Measurements from ENCODE around the gene CFAP65.

Gene CFAP65

DNA sequence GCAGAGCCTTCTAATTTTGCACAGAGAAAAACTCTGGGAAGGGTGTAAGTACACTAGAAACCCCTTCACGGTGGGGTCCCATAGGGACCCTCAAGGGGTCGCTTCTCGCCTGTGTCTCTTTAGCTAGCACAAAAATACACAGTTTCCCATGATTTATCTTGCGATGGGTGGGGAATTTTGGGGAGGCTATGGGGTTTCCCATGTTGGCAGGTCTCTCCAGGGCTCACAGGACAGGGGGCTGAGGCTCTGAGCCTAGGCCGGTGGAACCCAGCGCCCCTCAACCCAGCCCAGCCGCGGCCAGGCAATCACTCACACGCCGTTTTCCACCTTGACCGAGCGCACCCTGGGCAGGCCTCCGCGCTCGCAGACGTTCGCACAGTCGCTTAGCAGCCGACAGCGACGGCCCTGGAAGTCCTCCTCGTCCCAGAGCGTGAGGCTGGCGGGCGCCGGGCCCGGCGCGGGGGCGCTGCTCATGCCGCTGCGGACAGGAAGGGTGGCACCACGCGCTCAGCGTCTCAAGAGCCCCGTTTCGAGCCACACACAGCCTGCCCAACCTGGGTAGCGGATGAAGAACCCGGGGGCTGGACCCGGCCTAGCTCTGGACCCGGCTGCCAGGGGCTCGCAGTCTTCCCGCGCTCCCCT, 48.5 kb downstream of the CFAP65 start:
- no peak for DNase-seq (ENCODE audit: low read depth in 2 of 2)

GRCh38 chr2:218992196-218992595, 49.1 kb downstream of the CFAP65 start:
- no peak for DNase-seq (ENCODE audit: low read depth in 2 of 2)

DNA sequence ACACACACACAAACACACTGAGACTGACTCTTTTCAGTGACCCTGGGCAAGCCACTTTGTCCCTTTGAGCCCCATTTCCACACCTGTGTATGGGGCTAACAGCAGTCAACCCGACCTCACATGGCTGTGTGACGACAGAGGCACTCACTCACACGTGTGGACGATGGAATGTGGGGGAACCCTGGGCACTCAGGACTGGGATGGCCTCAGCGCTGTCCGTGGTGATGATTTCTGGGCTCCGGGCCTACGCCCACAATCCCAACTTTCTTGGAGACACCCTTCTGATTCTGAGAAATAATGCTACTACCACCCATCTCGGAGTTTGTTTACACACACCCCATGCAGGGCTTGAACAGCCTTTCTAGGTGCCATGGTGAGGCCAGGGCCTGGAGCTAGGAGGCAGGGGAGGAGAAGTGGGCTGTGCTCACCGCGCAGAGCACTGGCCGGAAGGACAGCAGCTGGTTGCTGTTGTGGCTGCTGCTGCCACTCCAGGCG, 49.6 kb downstream of the CFAP65 start:
- no peak for DNase-seq (ENCODE audit: low read depth in 2 of 2)

GRCh38 chr2:218990612-218991011, 50.7 kb downstream of the CFAP65 start:
- DNase-seq (ENCODE audit: low read depth in 2 of 2) = no peak

GRCh38 chr2:218990052-218990451, 51.3 kb downstream of the CFAP65 start:
- DNase-seq (ENCODE audit: low read depth in 2 of 2) = no peak

- no peak for DNase-seq (ENCODE audit: low read depth in 2 of 2)
Measured at GRCh38 chr2:218988650-218989049, 52.7 kb downstream of the CFAP65 start.

- DNase-seq (ENCODE audit: low read depth in 2 of 2) = no peak
Measured at GRCh38 chr2:218988164-218988563, 53.2 kb downstream of the CFAP65 start.

DNA sequence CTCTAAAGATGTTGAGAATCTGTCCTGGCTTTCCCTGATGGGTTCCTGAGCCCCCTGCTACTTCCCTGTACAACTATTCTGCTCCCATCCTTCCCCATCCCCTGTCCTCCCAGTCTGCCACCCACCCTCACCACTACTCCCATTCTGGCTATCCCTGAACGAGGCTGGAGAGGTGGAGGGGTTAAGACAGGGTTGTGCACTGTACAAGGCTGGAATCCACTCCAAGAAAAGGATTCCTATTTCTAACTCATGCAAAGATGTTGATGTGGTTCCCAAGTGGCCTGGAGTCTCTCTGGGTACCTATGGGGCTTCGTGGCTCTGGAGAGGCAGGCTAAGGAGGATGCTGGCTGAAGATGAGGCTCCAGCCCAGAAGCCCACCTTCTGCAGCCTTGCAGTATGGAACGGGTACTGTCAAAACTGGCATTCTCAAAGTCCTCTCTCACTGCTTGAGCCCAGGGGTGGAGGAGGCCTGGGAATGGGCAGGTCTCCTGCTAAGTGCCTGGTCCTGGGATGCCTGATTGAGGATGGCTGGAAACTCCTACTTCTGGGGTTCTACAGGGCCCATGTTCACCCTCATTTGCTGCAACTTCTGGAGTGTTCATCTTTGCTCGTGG, 55.1 kb downstream of the CFAP65 start:
- DNase-seq (ENCODE audit: low read depth in 2 of 2) = no peak

GRCh38 chr2:218985325-218986091, 55.8 kb downstream of the CFAP65 start:
- DNase-seq (ENCODE audit: low read depth in 2 of 2) = no peak

GRCh38 chr2:218985021-218985324, 56.3 kb downstream of the CFAP65 start, which contains the start of gene FEV:
FEV (minus strand) TSS chr2:218985184; CDS start chr2:218985075, 109 bp downstream.
- DNase-seq (ENCODE audit: low read depth in 2 of 2) = no peak

- no peak for DNase-seq (ENCODE audit: low read depth in 2 of 2)
Measured at GRCh38 chr2:218984239-218985020, 56.9 kb downstream of the CFAP65 start.

GRCh38 chr2:218983934-218984238, 57.4 kb downstream of the CFAP65 start:
- DNase-seq (ENCODE audit: low read depth in 2 of 2) = no peak

DNA sequence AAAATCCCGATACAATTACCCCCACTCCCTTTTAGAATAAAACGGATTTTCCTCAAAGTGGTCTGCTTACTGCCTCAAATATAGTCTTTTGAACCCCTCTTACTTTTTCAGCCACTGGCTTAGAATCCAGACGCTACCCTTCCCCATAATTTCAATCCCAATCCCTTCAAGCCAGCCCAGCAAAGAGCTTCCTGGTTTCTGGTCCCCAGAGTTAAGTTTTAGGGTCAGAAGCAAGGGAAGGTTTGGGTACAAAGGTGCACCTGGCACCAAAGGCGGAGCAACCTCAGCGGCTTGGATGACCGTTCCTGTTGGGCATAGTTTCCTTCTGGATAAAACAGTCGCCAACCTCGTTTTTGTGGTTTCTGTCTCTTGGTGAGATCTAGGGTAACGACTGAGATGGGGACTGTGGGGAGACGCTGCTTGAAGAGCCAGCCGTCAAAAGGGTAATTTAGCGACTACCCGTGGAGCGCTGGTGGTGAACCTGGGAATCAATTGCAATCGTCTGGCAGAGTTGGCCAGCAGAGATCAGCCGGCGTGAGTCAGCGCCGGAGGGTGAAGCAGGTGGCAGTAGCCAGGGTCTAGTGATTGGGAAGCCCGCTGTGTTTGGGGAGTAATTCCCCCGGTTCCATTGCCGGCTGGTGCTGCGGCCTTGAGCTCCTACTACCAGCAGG, 57.9 kb downstream of the CFAP65 start:
- DNase-seq (ENCODE audit: low read depth in 2 of 2) = no peak

- no peak for DNase-seq (ENCODE audit: low read depth in 2 of 2)
Measured at GRCh38 chr2:218982586-218983262, 58.6 kb downstream of the CFAP65 start.

DNA sequence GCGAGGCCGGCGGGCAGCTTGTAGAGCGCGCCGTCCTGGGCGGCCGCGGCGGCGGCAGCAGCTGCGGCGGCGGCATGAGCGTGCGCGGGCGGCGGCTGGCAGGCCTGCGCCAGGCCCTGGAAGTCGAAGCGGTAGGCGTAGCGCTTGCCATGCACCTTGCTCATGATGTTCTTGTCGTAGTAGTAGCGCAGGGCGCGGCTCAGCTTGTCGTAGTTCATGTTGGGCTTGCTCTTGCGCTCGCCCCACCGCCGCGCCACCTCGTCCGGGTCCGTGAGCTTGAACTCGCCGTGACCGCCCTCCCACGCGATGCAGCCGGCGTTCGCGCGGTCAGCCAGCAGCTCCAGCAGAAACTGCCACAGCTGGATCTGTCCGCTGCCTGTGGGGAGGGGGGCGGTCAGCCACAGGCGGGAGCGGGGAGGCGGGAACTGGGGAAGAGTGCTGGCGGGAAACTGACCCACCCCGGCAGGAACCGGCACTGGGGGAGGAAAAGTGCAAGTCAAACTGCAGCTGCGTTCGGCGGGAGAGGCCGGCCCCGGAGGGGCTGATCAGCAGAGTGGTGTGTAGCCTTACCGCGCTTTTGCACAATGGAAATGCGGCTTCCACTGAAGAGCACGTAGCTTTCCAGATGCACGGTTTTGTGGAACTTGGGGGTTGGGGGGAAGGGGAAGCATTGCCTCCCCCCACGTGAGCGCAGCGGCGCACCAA, 59.3 kb downstream of the CFAP65 start:
- no peak for DNase-seq (ENCODE audit: low read depth in 2 of 2)

DNA sequence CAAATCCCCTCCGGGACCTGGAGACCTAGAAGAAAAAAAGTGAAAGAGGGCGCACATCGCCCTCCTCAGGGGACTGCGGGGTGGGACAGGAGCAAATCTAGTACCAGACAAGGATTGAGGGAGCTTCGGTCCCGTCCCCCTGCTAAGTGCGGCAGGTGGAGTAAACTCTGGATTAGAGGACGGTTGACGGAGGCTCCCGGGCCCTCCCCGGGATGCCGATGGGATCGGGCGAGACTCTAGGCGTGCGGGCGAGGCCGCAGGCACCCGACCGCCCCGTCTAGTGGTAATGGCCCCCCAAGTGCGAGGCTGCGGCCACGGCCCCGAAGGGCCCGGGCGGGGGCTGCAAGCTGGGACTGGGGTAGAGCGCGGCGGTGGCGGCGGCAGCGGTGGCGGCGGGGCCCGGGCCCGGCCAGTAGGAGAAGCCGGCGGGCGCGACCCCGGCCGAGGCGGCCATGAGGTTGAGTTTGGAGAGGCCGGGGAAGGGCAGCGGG, 59.9 kb downstream of the CFAP65 start:
- DNase-seq (ENCODE audit: low read depth in 2 of 2) = no peak

GRCh38 chr2:218980735-218981389, 60.5 kb downstream of the CFAP65 start:
- no peak for DNase-seq (ENCODE audit: low read depth in 2 of 2)

- peak; percentile 68 for DNase-seq (ENCODE audit: low read depth in 2 of 2)
Measured at GRCh38 chr2:218979846-218980734, 61.2 kb downstream of the CFAP65 start.
